Measurements from ENCODE around the gene TUBA3D.
"Not testable (repeated sequence)": the region's sequence is repeated elsewhere in the genome, so short reads cannot be mapped to it uniquely, and the experiment has no call there.

Gene TUBA3D

GRCh38 chr2:131483981-131484820 lies 8.3 kb downstream of the TUBA3D start:
- not testable (repeated sequence) for DNase-seq

DNA sequence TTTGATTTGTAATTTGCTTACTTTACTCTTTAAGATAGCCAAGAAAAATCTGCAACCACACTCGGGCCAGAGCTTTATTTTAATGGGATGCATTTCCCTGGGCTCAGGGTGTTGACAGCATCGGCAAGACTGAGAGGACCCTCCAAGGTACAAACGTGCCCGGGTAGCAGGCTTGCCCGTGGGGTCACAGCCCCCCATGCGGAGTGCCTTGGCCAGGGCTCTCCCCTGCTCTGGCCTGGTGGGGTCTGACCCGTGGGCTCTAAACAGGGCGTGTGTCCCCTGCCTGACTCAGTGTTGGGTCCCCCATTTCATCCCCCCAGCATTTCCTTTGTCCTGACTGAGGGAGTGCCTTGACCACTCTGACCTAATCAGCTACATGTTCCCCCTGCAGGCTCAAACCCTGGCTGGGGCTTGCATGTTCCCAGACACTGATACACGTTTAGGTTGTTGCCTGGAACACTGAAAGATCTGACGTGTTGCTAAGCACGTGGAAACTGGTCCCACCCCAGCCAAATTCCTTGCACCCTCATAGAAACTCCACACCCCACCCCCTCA lies 9.1 kb downstream of the TUBA3D start:
- DNase-seq, result not testable (repeated sequence)

GRCh38 chr2:131486201-131486902 lies 10.4 kb downstream of the TUBA3D start:
- DNase-seq, result not testable (repeated sequence)

DNA sequence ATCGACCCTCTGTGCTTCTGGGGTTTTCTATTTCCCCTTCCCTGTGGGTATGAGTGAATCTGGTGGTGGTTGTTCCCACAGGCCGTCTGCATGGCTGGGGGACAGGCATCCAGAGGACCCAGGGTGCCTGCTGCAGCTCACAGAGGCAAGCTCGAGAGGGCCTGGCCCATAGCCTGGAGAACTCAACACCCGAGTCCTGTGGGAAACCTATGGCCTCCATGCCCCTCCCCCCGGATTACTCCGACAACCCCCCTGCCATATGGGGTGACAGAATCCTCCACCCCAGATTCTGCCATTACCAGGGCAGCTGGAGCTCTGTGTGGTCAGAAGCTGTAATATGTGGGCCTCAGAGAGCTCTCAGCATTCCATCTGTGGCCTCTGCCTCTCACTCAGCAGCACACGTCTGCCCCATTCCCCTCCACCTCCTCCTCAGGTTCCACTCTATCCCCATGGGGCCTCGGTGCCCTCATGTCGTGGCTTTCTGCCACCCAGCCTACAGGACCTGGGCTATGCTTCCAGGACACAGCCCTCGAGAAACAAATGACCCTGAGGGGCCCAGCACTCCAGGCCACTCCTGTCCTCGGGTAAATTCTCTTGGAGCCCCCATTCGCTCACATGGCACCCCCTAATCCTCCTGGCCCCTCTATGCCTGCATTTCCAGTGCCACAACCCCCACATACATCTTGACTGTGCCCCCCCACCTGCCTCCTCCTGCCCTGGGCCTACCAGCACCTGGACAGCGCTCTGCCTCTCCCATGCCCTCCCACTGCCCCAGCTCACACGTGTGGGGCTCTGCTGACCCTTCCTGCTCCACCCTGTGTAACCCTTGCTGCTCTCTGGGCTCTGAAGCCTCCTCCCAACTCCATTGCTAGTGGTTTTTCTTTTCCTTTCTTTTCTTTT lies 12.6 kb downstream of the TUBA3D start:
- DNase-seq, result no peak

GRCh38 chr2:131490616-131491468 lies 14.9 kb downstream of the TUBA3D start:
- DNase-seq, result peak; percentile 53

GRCh38 chr2:131491469-131491836 lies 15.5 kb downstream of the TUBA3D start:
- not testable (repeated sequence) for DNase-seq

DNA sequence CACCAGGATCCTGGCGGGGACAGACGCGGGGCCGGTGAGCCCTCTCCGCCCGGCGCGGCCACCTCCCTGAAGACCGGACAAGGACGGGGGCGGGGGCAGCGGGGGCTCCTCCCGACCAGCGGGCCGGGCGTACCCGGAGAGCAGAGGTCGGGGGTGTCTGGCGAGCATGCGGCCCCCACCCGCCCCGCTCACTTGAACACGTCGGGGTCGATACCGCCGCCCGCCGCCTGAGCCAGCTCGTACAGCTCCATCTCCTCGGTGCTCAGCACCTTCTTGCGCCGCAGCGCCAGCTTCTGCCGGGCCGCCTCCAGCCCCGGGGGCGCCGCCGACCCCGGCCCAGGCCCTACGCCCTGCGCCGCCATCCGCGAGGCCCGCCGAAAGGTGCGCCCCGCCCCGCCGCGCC lies 16.1 kb downstream of the TUBA3D start, which contains the start of gene MZT2A:
Gene MZT2A, minus strand, starts transcription at position 383 of the 403 bp plus-strand sequence. Its CDS starts 21 bp downstream, at position 362.
- peak; percentile 75 for DNase-seq

- peak; percentile 98 for DNase-seq
Measured at GRCh38 chr2:131492418-131493198, 16.7 kb downstream of the TUBA3D start.

DNA sequence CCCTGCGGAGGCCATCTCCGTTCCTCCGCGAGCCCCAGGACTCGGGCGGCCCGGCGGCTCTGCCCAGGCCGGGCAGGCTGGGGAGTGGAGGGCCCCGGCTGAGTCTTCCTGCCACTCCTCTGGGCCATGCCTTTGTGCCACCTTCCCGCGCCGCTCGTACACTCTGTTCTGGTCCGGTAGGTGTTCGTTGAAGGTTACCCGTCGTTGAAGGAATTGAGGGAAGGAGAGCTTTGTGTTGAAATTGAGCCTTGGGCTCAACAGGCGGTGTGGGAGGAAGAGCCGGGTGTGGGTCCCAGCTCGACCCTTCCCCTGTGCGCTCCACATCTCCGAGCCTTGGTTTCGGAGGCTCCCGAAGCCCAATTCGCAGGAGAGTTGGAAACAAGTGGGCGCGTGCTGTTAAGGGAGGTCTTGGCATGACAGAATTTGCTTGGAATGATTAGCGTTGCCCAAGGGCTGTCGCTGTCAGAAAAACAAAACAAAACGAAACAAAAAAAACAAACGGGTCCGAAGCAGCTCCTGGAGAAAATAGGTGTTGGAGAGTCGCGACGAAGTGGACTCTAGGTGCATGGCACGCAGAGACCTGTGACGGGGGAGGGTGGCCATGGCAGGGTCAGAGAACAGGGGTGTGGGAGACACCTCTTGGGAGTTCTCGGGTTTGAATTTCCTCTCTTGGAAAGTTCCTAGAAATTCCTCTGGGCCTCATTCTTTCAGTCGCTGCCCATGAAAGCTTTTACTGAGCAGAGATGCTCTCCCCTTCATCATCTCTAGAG lies 17.5 kb downstream of the TUBA3D start:
- peak; percentile 46 for DNase-seq

DNA sequence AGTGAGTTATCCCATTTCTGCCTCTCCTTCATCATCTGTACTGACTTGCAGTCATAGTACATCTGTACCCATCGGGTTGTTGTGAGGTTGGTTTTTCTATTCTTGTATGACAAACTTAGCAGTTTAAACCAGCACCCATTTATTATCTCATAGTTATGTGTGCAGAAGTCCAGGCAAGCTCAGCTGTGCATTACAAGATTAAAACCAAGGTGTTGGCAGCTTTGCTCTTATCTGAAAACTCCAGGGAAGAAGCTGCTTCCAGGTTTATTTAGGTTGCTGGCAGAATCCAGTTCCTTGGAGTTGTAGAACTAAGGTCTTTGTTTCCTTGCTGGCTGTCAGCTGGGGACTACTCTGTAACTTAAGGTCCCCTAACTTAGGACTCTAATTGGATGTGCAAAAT lies 19.6 kb downstream of the TUBA3D start:
- DNase-seq, result not testable (repeated sequence)

GRCh38 chr2:131498321-131498973 lies 22.5 kb downstream of the TUBA3D start:
- not testable (repeated sequence) for DNase-seq

DNA sequence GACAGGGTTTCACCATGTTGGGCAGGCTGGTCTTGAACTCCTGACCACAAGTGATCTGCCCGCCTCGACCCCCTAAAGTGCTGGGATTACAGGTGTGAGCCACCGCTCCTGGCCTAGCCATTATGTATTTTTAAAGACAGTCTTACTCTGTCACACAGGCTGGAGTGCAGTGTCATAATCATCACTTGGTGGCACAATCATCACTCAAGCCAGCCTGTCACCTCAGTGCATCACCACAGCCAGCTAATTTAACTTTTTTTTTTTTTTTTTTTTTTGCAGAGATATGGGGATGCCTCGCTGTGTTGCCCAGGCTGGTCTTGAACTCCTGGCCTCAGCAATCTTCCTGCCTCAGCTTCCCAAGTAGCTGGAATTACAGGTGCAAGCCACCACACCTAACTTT lies 27.7 kb downstream of the TUBA3D start:
- not testable (repeated sequence) for DNase-seq

DNA sequence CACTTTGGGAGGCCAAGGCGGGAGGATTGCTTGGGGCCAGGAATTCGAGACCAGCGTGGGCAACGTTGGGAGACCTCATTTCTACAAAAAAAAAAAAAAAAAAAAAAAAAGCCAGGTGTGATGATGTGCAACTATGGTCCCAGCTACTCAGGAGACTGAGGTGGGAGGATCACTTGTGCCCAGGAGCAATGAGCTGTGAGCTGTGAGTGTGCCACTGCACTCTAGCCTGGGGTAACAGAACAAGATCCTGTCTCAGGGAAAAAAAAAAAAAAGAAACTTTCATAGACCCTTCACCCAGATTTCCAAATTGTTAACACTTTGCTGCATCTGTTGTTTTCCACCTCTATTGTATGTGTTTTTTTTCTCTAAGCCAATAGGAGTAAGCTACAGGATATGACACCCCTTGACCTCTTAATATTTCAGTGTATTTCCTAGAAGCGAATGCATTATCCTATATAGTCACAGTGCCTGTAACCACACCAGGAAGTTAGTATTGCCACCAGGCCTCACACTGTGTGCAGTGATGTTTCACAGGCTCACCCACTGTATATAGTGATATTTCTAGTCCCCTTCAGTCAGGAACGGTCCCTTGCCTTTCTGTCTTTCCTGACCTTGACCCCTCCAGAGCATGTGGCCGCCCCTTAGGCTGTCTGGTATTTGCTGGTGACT lies 28.3 kb downstream of the TUBA3D start:
- DNase-seq, result not testable (repeated sequence)

GRCh38 chr2:131509615-131510014 lies 33.7 kb downstream of the TUBA3D start:
- DNase-seq, result no peak

DNA sequence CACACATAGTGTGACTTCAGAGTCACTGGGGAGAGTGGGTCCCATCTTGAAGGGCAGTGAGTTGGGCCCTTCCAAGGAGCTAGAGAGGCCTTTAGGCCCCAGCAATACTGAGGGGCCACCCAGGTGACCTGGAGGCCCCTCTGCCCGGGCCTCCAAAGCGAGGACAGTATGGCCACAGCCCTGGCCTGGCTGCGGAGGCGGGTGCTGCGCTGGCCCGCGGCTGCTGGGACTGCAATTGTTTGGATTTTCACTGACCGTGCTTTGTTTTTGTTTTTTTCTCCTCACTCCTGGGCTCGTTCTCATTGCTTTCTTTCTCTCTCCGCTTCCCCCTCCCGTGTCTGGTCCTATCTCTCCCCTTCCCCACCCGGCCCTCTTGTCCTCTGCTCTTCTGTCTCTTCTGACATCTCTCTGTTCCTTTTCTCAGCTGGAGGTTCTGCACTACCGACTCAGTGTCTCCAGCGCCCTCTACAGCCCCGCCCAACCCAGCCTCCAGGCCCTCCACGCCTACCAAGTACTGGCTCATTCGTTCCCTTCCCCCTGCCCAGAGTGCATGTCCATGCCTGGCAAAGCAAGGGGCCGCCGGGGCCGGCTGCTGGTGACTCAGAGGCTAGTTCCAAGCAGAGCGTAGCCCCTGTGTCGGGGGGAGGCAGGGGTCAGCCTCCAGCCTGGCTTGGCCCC lies 35.5 kb downstream of the TUBA3D start:
- DNase-seq, result peak; percentile 37

GRCh38 chr2:131511969-131512870 lies 36.3 kb downstream of the TUBA3D start:
- peak; percentile 41 for DNase-seq
